KOPT-K1 (cell line): ENCODE measurements around the gene RIN1.
A peak's percentile ranks its signal among the peaks of the same experiment; 100 is the strongest.
"Not testable (repeated sequence)": the region's sequence is repeated elsewhere in the genome, so short reads cannot be mapped to it uniquely, and the experiment has no call there.

ENCODE experiments used
- H3K27ac ChIP-seq: fragments of 200-600 bp; sonication (generic); 2 replicates; pipeline ENCODE4 v1.5.1; 2016; ENCODE audit warnings: antibody characterized with exemption, mild to moderate bottlenecking, low read depth, low read length; ENCODE audit not compliant: poor library complexity, severe bottlenecking
- H3K36me3 ChIP-seq: fragments of 200-600 bp; sonication (generic); 2 replicates; pipeline ENCODE4 v1.5.1; 2017; ENCODE audit warnings: antibody characterized with exemption, mild to moderate bottlenecking, low read length, moderate library complexity; ENCODE audit not compliant: insufficient read depth
- H3K9me3 ChIP-seq: fragments of 200-600 bp; sonication (generic); 2 replicates; pipeline ENCODE4 v1.5.1; 2017; ENCODE audit warnings: antibody characterized with exemption, low read length, mild to moderate bottlenecking; ENCODE audit not compliant: insufficient read depth, poor library complexity, severe bottlenecking

RIN1 gene

GRCh38 chr11:66320748-66321147 is 15.5 kb downstream of the RIN1 start:
- H3K9me3 ChIP-seq, H3K27ac ChIP-seq, H3K36me3 ChIP-seq: not testable (repeated sequence)

GRCh38 chr11:66320289-66320688 is 15.9 kb downstream of the RIN1 start:
- not testable (repeated sequence) for H3K36me3 ChIP-seq, H3K9me3 ChIP-seq, H3K27ac ChIP-seq

- H3K36me3 ChIP-seq: no peaks in the 10 kb centered on the region
- H3K9me3 ChIP-seq: no peaks in the 10 kb centered on the region
- H3K27ac ChIP-seq: peak overlapping the region; percentile 98
Measured at GRCh38 chr11:66318600-66318970, 17.6 kb downstream of the RIN1 start.

GRCh38 chr11:66317723-66318599 is 18.3 kb downstream of the RIN1 start:
- Histone ChIP-seq H3K9me3 (no peaks in the 10 kb centered on the region), H3K36me3 (no peaks in the 10 kb centered on the region), H3K27ac (peak overlapping the region; percentile 98)

GRCh38 chr11:66317322-66317722 is 18.9 kb downstream of the RIN1 start:
- peak overlapping the region; percentile 98 for H3K27ac ChIP-seq
- H3K9me3 ChIP-seq: no peaks in the 10 kb centered on the region
- no peaks in the 10 kb centered on the region for H3K36me3 ChIP-seq

- H3K27ac ChIP-seq: peak within 1 kb of the TSS; percentile 98
- no peaks in the 10 kb centered on the region for H3K36me3 ChIP-seq
- H3K9me3 ChIP-seq: no peaks in the 10 kb centered on the region
Measured at GRCh38 chr11:66316849-66317251, 19.4 kb downstream of the RIN1 start, which contains the start of gene CD248. TSS of gene CD248 (minus strand) at chr11:66317044. CDS start at chr11:66317027, 17 bp downstream.

- no peaks in the 10 kb centered on the region for H3K36me3 ChIP-seq
- no peaks in the 10 kb centered on the region for H3K9me3 ChIP-seq
- peak overlapping the region; percentile 98 for H3K27ac ChIP-seq
Measured at GRCh38 chr11:66315921-66316811, 20.1 kb downstream of the RIN1 start.

- Histone ChIP-seq H3K27ac (peak overlapping the region; percentile 98), H3K36me3 (no peaks in the 10 kb centered on the region)
Measured at GRCh38 chr11:66315498-66315885, 20.7 kb downstream of the RIN1 start.

GRCh38 chr11:66314561-66315497 is 21.4 kb downstream of the RIN1 start:
- peak overlapping the region; percentile 88 for H3K27ac ChIP-seq
- H3K36me3 ChIP-seq: no peaks in the 10 kb centered on the region
- H3K9me3 ChIP-seq: no peaks in the 10 kb centered on the region

More at GRCh38 chr11:66315498-66315885, 20.7 kb downstream of the RIN1 start:
- H3K9me3 ChIP-seq: no peaks in the 10 kb centered on the region

- no peaks in the 10 kb centered on the region for H3K36me3 ChIP-seq
- peak overlapping the region; percentile 88 for H3K27ac ChIP-seq
- no peaks in the 10 kb centered on the region for H3K9me3 ChIP-seq
Measured at GRCh38 chr11:66314186-66314501, 22.1 kb downstream of the RIN1 start.

- Histone ChIP-seq H3K36me3 (no peaks in the 10 kb centered on the region), H3K9me3 (no peaks in the 10 kb centered on the region), H3K27ac (peak overlapping the region; percentile 88)
Measured at GRCh38 chr11:66313321-66314185, 22.7 kb downstream of the RIN1 start.

GRCh38 chr11:66312549-66313320 is 23.5 kb downstream of the RIN1 start:
- H3K9me3 ChIP-seq: no peaks in the 10 kb centered on the region
- H3K27ac ChIP-seq: peak overlapping the region; percentile 88
- H3K36me3 ChIP-seq: no peaks in the 10 kb centered on the region

GRCh38 chr11:66311965-66312548 is 24.2 kb downstream of the RIN1 start:
- no peaks in the 10 kb centered on the region for H3K9me3 ChIP-seq
- H3K27ac ChIP-seq: peak overlapping the region; percentile 64
- H3K36me3 ChIP-seq: no peaks in the 10 kb centered on the region
